ENCODE results near the gene B4GALNT2. TPM values are rescaled to one million over a fixed set of nuclear protein-coding genes. Genes with fewer than 3 reads are reported as not detected.

B4GALNT2 gene
- total and polyA plus RNA-seq, 2 of the 8 experiments (the other 6 are each of a cell fraction or from before 2014, with no cell fraction given): not detected

GRCh38 chr17:49183341-49183740 is 50.8 kb downstream of the B4GALNT2 start (continued):
- TF ChIP-seq USF2 (IDR thresholded peaks at IDR 0.05; ENCODE audit: low read length) (no peak), SP2 (IDR thresholded peaks at IDR 0.05; ENCODE audit: low read length) (no peak), EZH2 (IDR thresholded peaks at IDR 0.05; ENCODE audit: low read depth, low read length, severe bottlenecking) (no peak)
